Activated T-helper 9 cell treated with anti-CD3 and anti-CD28 coated beads, Interleukin-2, amount 50 U/mL, for 16 hours (primary cell): ENCODE data around the gene SLC27A2.

Source experiments
- DNase-seq: peaks from one replicate; pipeline ENCODE4 v3.0.0-alpha.2; 2020; ENCODE audit warnings: low read depth

SLC27A2 gene

GRCh38 chr15:50238255-50238654 is 56.3 kb downstream of the SLC27A2 start:
- no peak for DNase-seq

DNA sequence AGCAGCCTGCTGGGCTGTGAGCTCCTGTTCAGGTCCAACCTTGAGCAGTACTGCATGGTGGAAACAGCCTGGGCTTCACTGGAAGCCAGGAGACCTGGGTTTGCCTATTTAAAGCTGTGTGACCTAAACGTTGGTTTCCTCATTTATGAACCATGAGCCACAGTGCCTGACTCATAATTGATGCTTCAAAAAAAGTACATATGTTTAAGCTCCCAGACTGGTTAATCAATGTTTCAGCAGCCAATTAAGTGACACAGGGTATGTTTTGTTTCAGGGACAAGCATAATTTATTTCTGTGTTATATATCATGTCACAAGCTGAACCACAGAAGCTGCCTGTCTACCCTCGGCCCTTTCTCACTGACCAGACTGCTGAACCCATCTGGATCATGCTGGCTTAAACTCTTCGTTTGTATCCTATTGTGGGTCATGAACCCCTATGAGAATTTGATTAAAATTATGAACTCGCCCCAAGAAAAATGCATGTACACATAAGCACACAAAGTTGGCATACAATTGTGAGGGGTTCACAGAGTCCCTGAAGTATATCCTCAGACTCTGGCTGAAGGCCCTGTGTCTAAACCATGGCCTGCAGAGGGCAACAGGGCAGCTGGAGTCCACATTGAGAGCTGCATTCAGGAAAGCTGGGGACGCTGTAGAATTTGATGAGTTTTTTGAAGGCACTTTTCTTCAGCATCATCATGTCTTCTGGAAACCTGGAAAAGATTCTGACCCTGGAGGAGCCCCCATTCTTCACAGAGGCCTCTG is 59.9 kb downstream of the SLC27A2 start:
- DNase-seq: no peak

DNA sequence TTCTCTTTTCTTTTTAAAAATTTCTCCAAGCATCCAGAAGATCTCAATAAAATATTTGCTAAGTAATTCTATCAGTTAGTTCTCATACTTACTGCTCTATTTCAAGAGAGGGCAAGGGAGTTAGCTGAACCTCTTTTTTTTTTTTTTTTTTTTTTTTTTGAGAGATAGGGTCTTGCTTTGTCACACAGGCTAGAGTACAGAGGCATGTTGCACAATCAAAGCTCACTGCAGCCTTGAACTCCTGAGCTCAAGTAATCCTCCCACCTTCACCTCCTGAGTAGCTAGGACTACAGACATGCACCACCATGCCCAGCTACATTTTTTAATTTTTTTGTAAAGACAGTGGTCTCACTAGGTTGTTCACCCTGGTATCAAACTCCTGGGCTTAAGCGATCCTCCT is 62.2 kb downstream of the SLC27A2 start:
- no peak for DNase-seq

DNA sequence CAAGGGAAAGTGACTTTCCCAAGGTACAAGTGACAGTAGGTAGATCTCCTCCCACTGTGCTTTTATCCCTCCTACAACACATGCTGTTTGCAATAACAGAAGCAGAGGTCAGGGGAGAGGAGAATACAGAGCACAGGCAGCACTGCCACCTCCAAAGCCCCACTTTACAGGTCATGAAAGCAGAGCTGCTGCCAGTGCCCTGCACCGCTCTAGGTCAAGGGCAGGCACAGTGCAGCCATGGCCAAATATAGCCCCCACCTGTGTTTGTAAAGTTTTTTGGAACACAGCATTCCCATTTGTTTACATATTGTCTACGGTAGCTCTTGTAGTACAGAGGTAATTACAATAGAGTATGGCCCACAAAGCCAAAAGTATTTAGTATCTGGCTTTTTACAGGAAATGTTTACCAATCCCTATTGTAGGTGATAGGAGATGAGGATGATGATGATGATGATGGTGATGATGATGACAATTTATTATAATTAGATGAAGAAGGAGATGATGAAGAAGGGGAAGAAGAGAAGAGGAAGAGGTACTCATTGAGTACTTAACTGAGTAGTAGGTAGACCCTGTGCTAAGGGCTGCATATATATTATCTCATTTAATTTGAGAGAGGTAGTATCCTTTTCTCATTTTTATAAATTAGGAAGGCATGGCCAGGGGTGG is 63.1 kb downstream of the SLC27A2 start:
- no peak for DNase-seq

GRCh38 chr15:50246631-50247030 is 64.6 kb downstream of the SLC27A2 start:
- no peak for DNase-seq

- DNase-seq: no peak
These were observed 66.0 kb downstream of the SLC27A2 start for GRCh38 chr15:50247819-50248655.

DNA sequence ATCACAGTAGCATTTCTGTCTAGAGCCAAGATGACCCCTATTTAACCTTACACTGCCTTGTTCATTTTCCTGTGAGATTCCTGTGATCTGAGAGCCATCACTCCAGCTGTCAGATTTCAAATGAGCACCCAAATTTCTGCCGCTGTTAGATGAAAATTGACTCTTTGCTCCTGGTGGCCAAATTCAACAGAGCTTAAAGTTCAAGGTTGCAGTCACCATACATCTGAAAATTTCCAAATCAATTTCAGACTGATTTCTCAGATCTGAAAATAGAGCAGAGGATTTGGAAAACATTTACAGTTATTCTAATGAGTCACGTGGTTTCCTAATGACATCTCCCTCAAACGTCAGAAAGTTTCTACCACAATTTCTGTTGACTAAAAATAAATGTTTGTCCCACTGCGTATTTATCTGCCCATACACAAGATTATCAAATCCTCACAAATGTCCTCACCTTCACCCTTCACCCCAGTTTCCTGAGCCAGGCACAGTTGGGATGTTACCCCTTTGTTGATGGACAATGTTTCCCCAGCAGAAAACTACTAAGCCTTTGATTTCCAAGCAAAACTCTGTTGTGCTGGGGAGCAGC is 67.1 kb downstream of the SLC27A2 start:
- DNase-seq: no peak

GRCh38 chr15:50249704-50250103 is 67.7 kb downstream of the SLC27A2 start:
- DNase-seq: no peak

DNA sequence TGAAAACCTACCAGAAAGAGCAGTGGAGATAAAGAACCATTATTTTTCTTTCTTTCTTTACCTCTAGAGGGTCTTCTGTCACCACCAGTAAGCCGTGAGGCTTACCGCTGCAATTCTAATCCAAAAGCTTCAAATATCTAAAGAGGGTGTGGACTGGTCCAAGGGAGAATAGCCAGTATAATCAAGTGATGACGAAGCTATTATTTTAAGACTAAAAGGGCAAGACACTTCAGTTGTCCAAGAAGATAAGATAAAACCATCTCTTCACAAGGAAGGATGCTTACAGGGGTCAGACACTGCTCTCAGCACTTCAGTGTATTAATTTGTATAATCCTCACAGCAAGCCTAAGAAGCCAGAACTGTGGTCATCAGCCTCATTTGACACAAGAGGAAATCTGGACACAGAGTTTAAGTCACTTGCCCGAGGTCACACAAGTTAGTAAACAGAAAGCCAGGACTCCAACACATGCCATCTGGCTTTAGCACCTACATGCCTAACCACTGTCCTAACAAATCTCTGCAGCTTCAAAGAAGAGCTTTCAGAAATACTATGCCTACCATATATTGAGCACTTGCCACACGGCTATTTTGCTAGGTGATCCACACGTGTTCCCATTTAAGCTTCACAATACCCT is 68.9 kb downstream of the SLC27A2 start:
- DNase-seq: no peak

DNA sequence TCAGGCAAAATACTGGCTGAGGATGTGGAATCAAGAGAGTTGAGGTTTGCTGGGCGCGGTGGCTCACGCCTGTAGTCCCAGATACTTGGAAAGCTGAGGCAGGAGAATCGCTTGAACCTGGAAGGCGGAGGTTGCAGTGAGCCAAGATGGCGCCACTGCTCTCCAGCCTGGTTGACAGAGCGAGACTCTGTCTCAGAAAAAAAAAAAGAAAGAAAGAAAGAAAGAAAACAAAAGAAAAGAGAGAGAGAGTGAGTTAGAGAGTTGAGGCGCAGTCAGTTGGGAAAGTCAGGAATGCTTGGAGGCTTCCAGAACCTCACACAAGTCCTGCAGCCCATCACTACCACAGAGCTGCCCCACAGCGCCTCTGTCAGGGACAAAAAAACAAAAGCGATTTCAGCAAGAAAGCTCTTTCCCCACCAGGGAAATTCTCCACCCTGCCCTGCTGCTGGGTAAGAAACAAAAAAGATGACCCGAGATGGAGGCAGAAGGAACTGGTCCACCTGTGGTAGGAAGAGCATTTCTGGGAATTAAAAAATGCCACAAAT is 69.7 kb downstream of the SLC27A2 start:
- DNase-seq: no peak

- no peak for DNase-seq
These were observed 70.6 kb downstream of the SLC27A2 start for GRCh38 chr15:50252556-50252955.

- no peak for DNase-seq
These were observed 74.4 kb downstream of the SLC27A2 start for GRCh38 chr15:50256188-50257041.

GRCh38 chr15:50257332-50257731 is 75.3 kb downstream of the SLC27A2 start:
- no peak for DNase-seq

- DNase-seq: no peak
These were observed 75.9 kb downstream of the SLC27A2 start for GRCh38 chr15:50257924-50258323.

DNA sequence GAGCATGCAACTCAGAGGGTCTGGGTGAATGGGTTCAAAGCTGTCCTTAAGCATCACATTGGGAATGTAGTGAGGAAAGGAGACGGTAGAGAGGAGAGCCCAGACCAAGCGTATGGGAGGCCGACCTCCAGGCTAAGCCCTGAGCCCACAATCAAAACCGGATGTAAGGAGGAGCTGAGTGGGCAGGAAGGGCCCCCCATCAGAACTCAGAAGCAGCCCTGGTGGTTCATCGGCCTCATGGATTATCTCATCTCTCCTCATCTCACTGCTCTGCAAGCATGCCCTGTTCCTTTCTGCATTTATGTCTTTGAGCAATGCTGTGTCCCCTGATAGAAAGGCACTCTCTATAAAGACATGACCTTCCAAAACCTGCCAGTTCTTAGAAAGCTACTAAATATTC is 77.3 kb downstream of the SLC27A2 start:
- DNase-seq: no peak

DNA sequence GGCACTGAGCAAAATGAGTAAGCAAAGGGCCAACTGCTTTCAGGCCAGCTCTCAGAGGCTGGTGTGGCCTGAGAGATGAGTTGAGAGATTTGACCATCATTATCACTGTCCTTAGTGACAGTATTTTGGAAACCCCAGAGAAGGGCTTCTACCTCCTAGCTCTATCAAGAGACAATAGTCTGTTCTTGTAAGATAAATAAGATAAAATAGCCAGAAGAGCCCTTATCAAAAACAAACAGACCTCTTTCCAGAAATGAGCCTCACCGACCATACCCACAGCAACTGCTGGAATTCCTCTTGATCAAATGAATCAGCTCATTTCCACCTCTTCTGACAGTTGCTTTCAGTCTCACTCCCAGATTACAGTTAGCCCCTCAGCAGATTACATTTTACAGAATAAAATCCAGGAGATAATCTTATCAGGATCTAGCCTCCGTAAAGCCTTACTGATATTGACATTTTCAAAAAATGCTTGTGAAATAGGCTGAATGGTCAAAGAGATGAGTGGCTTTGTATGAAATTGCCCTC is 79.0 kb downstream of the SLC27A2 start:
- DNase-seq: no peak

- no peak for DNase-seq
These were observed 80.0 kb downstream of the SLC27A2 start for GRCh38 chr15:50261981-50262380.

DNA sequence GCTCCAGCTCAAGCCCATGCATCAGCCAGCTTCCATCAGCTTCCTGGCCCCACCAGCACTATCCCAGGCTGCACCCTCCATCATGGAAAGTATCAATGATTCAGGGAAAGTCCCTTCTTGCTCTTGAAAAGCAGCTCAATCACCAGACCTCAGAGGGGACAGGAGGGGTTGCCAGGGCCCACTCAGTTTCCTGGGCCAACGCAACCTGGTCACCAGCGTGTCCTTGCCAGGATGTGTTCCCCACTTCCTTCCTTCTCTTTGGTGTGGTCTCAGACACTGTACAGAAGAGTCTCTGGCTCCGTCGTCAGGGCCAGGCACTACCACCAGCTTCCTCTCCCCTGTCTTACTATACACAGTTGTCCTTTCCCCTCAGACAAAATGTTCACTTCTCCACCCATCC is 80.5 kb downstream of the SLC27A2 start:
- no peak for DNase-seq

DNA sequence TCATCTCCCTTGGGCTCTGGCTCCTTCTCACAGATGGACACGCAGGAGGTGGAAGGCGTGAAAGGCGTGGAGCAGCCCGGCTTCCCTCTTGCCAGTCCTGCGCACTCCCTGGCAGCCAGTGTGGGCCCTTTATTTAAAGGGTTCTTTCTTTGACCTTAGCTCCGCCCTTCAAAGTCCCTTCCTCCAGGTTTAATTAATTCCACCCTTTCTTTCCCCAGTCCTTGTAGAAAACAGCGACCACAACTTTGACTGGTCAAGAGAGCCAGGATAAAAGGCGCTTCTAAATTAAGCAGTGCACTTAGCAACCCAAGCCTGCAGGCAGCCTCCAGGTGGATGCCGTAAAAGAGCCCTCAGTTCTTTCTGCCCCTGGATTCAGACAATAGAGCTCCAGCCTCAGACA is 83.6 kb downstream of the SLC27A2 start, which contains the start of gene HDC:
Gene HDC (minus strand): TSS at position 107 of the 400 bp plus-strand sequence. CDS start 103 bp downstream, at position 4.
- no peak for DNase-seq

GRCh38 chr15:50267577-50267976 is 85.6 kb downstream of the SLC27A2 start:
- DNase-seq: no peak
